GM12872 (cell line): Measurements from ENCODE around the gene USB1.

Experiments
- TF ChIP-seq, protein P1 (sequence below): IDR thresholded peaks from 3 replicates; pipeline ENCODE4 v1.5.1; 2011; ENCODE audit warnings: low read depth, mild to moderate bottlenecking, low read length, moderate library complexity; ENCODE audit not compliant: insufficient read depth

Gene USB1

DNA sequence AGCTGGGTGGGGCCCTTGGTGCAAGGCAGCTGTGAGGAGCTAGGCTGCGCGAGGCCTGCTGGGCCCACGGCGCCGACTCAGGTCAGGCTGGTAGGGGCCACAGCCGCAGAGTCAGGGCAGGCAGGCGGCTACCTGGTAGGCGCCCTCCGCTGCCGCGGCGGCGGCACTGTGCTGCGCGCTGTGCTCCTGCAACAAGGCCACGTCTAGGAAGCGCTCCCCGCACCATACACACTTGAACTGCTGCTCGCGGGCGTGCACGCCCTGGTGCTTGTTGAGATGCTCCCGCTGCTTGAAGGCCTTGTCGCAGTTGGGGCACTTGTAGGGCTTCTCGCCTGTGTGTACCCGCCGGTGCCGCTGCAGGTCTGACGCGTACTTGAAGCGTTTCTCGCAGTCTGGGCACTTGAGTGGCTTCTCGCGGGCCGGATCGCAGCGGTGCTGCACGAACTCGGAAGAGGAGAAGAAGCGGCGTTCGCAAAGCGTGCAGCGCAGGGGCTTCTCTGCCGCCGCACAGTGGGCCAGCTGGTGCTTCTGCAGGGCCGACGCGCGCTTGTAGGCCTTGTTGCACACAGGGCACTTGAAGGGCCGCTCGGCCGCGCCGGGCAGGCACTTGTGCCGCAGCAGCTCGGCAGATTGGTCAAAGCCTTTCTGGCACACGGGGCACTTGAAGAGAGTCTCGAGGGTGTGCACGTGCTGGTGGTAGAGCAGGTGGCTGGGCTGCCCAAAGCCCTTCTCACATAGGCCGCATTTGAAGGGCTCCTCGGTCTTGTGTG lies 4.6 kb upstream of the USB1 start:
- TF ChIP-seq, protein P1, sequence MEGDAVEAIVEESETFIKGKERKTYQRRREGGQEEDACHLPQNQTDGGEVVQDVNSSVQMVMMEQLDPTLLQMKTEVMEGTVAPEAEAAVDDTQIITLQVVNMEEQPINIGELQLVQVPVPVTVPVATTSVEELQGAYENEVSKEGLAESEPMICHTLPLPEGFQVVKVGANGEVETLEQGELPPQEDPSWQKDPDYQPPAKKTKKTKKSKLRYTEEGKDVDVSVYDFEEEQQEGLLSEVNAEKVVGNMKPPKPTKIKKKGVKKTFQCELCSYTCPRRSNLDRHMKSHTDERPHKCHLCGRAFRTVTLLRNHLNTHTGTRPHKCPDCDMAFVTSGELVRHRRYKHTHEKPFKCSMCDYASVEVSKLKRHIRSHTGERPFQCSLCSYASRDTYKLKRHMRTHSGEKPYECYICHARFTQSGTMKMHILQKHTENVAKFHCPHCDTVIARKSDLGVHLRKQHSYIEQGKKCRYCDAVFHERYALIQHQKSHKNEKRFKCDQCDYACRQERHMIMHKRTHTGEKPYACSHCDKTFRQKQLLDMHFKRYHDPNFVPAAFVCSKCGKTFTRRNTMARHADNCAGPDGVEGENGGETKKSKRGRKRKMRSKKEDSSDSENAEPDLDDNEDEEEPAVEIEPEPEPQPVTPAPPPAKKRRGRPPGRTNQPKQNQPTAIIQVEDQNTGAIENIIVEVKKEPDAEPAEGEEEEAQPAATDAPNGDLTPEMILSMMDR: no peak

DNA sequence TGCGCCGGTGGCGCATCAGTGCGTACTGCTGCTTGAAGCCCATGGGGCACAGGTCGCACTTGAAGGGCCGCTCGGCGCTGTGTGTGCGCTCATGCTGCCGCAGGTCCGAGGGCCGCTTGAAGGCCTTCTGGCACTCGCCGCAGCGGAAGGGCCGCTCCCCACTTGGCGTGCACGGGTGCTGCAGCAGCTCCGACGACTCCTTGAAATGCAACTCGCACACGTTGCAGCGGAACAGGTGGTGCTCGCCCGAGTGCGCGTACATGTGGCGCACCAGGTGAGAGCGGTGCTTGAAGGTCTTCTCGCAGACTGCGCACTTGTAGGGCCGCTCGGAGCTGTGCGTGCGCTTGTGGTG lies 4.1 kb upstream of the USB1 start:
- TF ChIP-seq, protein P1: no peak

DNA sequence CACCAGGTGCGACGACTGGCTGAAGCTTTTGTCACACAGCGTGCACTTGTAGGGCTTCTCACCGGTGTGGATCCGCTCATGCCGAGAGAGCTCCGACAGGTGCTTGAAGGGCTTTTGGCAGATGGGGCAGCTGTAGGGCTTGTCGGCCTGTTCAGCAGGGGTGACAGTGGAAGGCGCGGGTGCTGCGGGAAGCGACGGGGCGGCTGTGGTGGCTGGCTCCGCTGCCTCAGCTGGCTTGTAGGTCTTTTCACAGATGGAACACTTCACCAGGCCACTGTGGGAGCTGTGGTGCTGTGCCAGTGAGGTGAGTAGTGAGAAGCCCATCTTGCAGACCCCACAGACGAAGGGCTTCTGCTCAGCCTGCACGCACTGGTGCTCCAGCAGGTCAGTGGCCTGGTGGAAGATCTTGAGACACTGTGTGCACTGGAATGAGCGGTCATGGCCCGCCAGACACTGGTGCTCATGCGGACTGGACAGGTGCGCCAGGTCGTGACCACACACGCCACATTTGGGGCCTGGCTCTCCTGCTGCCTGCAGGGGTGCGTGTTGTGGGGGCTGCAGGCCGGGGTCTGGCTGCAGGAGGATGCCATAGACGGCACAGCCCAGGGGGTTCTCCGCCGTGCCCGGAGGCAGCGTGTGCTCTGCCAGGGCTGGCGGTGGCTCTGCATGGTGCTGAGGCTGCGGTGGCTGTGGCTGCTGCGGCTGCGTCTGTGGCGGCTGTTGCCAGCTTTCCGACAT lies 3.5 kb upstream of the USB1 start:
- TF ChIP-seq, protein P1: no peak

DNA sequence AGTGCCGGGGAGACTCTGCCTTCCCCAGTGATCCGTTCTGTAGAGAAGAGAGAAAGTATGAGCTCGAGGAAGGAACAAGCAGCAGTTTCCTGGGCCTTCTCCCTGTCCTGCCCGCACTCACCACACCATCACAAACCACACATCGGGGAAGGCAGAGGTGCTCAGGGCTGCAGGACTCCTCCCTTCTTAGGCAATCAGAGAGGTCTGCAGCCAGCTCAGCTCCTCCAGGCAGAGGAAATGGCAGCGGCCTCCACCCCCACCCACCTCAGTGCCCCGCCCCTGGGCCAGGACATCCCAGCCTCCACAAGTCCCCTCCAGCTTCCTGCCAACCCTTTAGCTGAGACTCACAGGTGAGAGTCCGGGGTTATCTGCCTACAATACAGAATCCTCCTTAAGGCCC lies 2.7 kb upstream of the USB1 start:
- TF ChIP-seq, protein P1: no peak

DNA sequence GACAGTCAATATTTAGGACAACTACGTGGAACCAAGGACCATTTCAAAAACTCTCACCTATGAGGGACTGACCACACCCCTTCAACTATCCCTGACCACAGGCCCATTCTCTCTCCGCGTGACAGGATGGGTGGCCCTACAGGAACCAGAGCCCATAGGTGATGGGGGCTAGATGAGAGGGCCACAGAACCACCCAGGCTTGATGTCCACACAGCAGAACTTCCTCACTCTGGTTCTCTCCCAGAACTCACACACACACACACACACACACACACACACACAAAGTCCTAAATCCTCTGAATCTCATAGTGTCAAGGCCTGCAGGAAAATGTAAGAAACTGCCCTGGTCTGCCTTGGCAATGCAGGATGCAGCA lies 2.2 kb upstream of the USB1 start:
- TF ChIP-seq, protein P1: no peak

DNA sequence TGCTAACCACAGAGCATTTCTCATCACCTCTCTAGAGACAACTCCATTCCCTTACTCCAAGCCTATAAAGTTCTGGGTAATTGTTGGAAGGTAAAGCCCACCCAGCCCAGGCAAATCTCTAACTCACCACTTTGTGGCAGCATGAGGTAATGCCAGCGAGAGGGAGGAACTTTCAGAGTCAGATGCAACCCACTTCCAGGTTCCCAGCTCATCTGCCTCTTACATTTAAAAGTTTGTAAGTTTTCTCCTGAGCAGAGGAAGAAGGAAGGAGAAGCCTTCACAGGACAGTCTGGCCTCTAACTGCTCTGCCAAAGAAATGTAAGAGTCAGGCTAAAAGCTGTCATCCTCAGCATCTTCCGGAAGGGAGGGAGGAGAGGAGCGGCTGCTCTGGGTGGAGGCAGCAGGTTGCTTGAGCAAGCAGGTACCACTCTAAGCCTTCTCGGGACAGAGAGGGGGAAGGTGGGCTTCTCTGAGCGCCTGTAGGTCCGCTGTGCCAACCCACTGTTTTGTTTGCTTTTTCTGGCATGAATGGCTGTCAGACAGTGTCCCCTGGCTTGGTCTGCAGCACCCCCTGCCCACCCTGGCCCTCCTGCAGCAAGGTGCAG lies 1.7 kb upstream of the USB1 start:
- TF ChIP-seq, protein P1: peak; percentile 25; the same call in 1 of the 3 replicates

DNA sequence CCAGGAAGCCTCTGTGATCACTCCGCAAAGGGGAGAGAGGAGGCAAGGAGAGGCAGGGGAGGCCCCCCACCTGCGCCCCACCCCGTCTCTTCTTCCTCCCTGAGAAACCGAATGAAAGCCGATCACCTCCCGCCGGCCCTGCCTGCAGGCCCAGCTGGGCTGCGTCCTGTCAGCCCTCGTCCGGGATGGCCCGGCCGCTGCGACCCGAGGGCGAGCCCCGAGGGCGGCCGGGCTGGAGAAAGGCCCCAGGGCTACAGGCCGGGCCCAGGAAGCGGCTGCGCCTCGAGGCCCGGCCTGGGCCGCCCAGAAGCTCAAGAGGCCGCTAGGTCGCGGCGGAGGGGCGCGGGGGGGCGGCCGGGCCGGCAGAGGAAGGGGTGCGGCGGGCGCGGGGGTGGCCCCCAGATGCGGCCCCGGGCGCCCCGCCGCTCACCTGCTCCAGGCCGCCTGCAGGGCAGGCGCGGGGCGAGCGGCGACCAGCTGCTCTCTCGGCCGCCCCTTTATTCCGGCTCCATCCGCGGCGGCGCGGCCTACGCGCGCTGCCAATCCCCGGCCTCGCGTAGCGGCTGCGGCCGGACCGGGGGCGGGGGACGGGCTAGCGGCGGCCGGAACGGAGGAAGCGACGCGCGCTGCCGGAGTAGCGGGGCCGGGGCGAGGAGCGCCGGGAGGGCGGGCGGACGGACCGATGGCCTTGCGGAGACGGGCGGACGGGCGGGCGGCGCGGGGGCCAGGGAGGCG lies 1.1 kb upstream of the USB1 start, which contains the start of gene ZNF319:
TSS of gene ZNF319 (minus strand) at position 702 of the 735 bp plus-strand sequence. CDS start 2,407 bp downstream, outside the sequence.
- TF ChIP-seq, protein P1: no peak
